BLaER1 treated with 17β-estradiol and CSF1 and Interleukin-3, amounts not matched to agents 10 nM and 100 nM (cell line): ENCODE data around the gene GRIP2.
"Not testable (repeated sequence)": the region's sequence is repeated elsewhere in the genome, so short reads cannot be mapped to it uniquely, and the experiment has no call there.

Source experiments
- H3K27ac ChIP-seq, 11 experiments: shearing (Covaris generic); formaldehyde crosslinking; 2 replicates each; pipeline ENCODE4 v1.8.1; 2022
- H3K27me3 ChIP-seq, 11 experiments: shearing (Covaris generic); formaldehyde crosslinking; 2 replicates each; pipeline ENCODE4 v1.8.1; 2022
- H3K36me3 ChIP-seq, 11 experiments: shearing (Covaris generic); formaldehyde crosslinking; 2 replicates each; pipeline ENCODE4 v1.8.1; 2022
- H3K4me1 ChIP-seq, 10 experiments: shearing (Covaris generic); formaldehyde crosslinking; 2 replicates each; pipeline ENCODE4 v1.8.1; 2022
- H3K4me2 ChIP-seq, 11 experiments: shearing (Covaris generic); formaldehyde crosslinking; 2 replicates each; pipeline ENCODE4 v1.8.1; 2022
- H3K4me3 ChIP-seq, 10 experiments: shearing (Covaris generic); formaldehyde crosslinking; 2 replicates each; pipeline ENCODE4 v1.8.1; 2022
- H3K9ac ChIP-seq, 11 experiments: shearing (Covaris generic); formaldehyde crosslinking; 2 replicates each; pipeline ENCODE4 v1.8.1; 2022
- H3K9me3 ChIP-seq, 11 experiments: shearing (Covaris generic); formaldehyde crosslinking; replicated peaks in 1 of 11; 2 replicates each; pipeline ENCODE4 v1.8.1; 2022
- H4K20me1 ChIP-seq, 11 experiments: shearing (Covaris generic); formaldehyde crosslinking; 2 replicates each; pipeline ENCODE4 v1.8.1; 2022
- Cebpa-rat ChIP-seq, 11 experiments: shearing (Covaris generic); IDR thresholded peaks; 2 replicates each; pipeline ENCODE4 v1.8.1; 2022

GRIP2 gene

GRCh38 chr3:14521611-14522010 is 18.5 kb downstream of the GRIP2 start:
- no peaks in the 10 kb centered on the region for H3K36me3 ChIP-seq
- H3K9me3 ChIP-seq = no peaks in the 10 kb centered on the region
- H3K27ac ChIP-seq = no peak overlapping the region
- H3K4me2 ChIP-seq = no peak overlapping the region
- no peak overlapping the region for H3K4me3 ChIP-seq
- no peaks in the 10 kb centered on the region for H3K27me3 ChIP-seq
- no peaks in the 10 kb centered on the region for H3K4me1 ChIP-seq
- no peak for TF ChIP-seq Cebpa-rat (IDR thresholded peaks at IDR 0.05)
- peaks cover 0 to 22% (median 0%) of the 10 kb centered on the region in 11 experiments; a peak in 2 of 22 replicates for H4K20me1 ChIP-seq
- no peak overlapping the region for H3K9ac ChIP-seq

GRCh38 chr3:14520967-14521366 is 19.2 kb downstream of the GRIP2 start:
- Histone ChIP-seq H4K20me1 (peaks cover 0 to 22% (median 0%) of the 10 kb centered on the region in 11 experiments; a peak in 2 of 22 replicates), H3K4me3 (no peak overlapping the region), H3K27ac (no peak overlapping the region), H3K4me1 (no peaks in the 10 kb centered on the region), H3K9me3 (no peaks in the 10 kb centered on the region), H3K9ac (no peak overlapping the region), H3K27me3 (no peaks in the 10 kb centered on the region), H3K36me3 (no peaks in the 10 kb centered on the region), H3K4me2 (no peak overlapping the region)
- no peak for TF ChIP-seq Cebpa-rat (IDR thresholded peaks at IDR 0.05)

DNA sequence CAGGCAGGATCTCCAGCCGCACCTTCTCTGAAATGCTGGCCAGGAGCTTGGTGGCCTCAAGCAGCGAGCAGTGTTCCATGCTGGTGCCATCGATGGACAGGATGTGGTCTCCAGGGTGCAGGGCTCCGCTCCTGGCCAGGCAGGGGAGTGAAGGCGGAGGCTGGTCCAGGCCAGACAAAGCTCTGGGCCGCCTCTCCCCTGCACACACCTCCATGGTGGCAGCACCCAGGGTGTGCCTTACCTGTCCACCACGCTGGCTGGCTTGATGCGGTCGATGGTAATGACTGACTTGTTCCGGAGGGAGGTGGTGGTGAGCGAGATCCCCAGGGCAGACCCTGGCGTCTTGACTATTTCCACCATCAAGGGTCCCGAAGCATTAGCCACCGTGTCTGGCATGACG is 20.0 kb downstream of the GRIP2 start:
- Histone ChIP-seq H3K9me3 (no peaks in the 10 kb centered on the region), H4K20me1 (peaks cover 0 to 18% (median 0%) of the 10 kb centered on the region in 11 experiments; a peak in 2 of 22 replicates), H3K36me3 (no peaks in the 10 kb centered on the region), H3K27me3 (no peaks in the 10 kb centered on the region), H3K4me2 (no peak overlapping the region), H3K4me1 (no peaks in the 10 kb centered on the region), H3K27ac (no peak overlapping the region), H3K4me3 (no peak overlapping the region), H3K9ac (no peak overlapping the region)
- TF ChIP-seq Cebpa-rat (IDR thresholded peaks at IDR 0.05) = no peak

DNA sequence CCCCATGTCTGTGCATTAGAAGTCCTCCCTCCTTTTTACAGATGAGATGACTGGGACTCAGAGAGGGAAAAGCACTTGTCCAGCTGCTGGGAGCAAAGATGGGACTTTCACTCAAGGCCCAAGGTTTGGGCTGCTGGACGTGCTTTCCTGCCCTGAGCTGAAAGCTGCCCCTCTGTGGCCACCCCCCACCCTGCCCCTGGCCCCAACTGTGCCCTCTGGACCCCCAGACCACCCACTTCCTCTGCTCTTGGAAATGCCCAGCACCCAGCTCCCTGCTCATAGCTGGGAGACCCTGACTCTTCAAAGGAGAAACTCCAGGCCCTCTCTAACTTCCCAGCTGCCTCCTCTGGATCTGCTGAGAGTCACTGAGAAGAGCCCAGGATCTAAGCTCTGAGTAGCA is 20.7 kb downstream of the GRIP2 start:
- Histone ChIP-seq H3K9me3 (no peaks in the 10 kb centered on the region), H3K27ac (no peak overlapping the region), H4K20me1 (peaks cover 0 to 16% (median 0%) of the 10 kb centered on the region in 11 experiments; a peak in 2 of 22 replicates), H3K9ac (no peak overlapping the region; a peak in 1 of 22 replicates), H3K27me3 (no peaks in the 10 kb centered on the region), H3K4me1 (no peaks in the 10 kb centered on the region), H3K4me2 (no peak overlapping the region), H3K36me3 (no peaks in the 10 kb centered on the region), H3K4me3 (no peak overlapping the region)
- no peak for TF ChIP-seq Cebpa-rat (IDR thresholded peaks at IDR 0.05)

- no peak overlapping the region for H3K4me2 ChIP-seq
- H3K9ac ChIP-seq = no peak overlapping the region
- TF ChIP-seq Cebpa-rat (IDR thresholded peaks at IDR 0.05) = no peak
- H3K27me3 ChIP-seq = no peaks in the 10 kb centered on the region
- peaks cover 0 to 16% (median 0%) of the 10 kb centered on the region in 11 experiments; a peak in 2 of 22 replicates for H4K20me1 ChIP-seq
- H3K36me3 ChIP-seq = no peaks in the 10 kb centered on the region
- no peak overlapping the region for H3K27ac ChIP-seq
- H3K4me3 ChIP-seq = no peak overlapping the region
- H3K9me3 ChIP-seq = no peaks in the 10 kb centered on the region
- H3K4me1 ChIP-seq = no peaks in the 10 kb centered on the region
Observed at GRCh38 chr3:14518893-14519292, 21.2 kb downstream of the GRIP2 start.

- H3K4me2 ChIP-seq = no peak overlapping the region
- no peaks in the 10 kb centered on the region for H3K27me3 ChIP-seq
- no peaks in the 10 kb centered on the region for H3K36me3 ChIP-seq
- H3K9me3 ChIP-seq = no peaks in the 10 kb centered on the region
- no peak overlapping the region for H3K9ac ChIP-seq
- H3K4me1 ChIP-seq = 0 out of 20 replicates have a peak, but pooled peaks cover 0 to 2% (median 0%) of the 10 kb centered on the region in 10 experiments
- H3K27ac ChIP-seq = no peak overlapping the region
- no peak for TF ChIP-seq Cebpa-rat (IDR thresholded peaks at IDR 0.05)
- H4K20me1 ChIP-seq = peaks cover 0 to 16% (median 0%) of the 10 kb centered on the region in 11 experiments; a peak in 2 of 22 replicates
- H3K4me3 ChIP-seq = no peak overlapping the region
Observed at GRCh38 chr3:14518432-14518802, 21.7 kb downstream of the GRIP2 start.

GRCh38 chr3:14517601-14518431 is 22.3 kb downstream of the GRIP2 start:
- Histone ChIP-seq H3K9me3 (no peaks in the 10 kb centered on the region), H3K27me3 (no peaks in the 10 kb centered on the region), H3K36me3 (no peaks in the 10 kb centered on the region), H3K4me1 (0 out of 20 replicates have a peak, but pooled peaks cover 0 to 5% (median 0%) of the 10 kb centered on the region in 10 experiments), H3K4me2 (no peak overlapping the region), H3K27ac (no peak overlapping the region), H3K4me3 (no peak overlapping the region), H4K20me1 (peaks cover 0 to 16% (median 0%) of the 10 kb centered on the region in 11 experiments; a peak in 2 of 22 replicates), H3K9ac (no peak overlapping the region)
- no peak for TF ChIP-seq Cebpa-rat (IDR thresholded peaks at IDR 0.05)

- no peaks in the 10 kb centered on the region for H3K9me3 ChIP-seq
- no peak overlapping the region for H3K9ac ChIP-seq
- TF ChIP-seq Cebpa-rat (IDR thresholded peaks at IDR 0.05) = no peak
- H4K20me1 ChIP-seq = peaks cover 0 to 20% (median 0%) of the 10 kb centered on the region in 11 experiments; a peak in 2 of 22 replicates
- H3K36me3 ChIP-seq = no peaks in the 10 kb centered on the region
- H3K4me3 ChIP-seq = no peak overlapping the region
- no peak overlapping the region for H3K4me2 ChIP-seq
- H3K4me1 ChIP-seq = peaks cover 0 to 13% (median 0%) of the 10 kb centered on the region in 10 experiments; a peak in 4 of 20 replicates
- no peaks in the 10 kb centered on the region for H3K27me3 ChIP-seq
- H3K27ac ChIP-seq = no peak overlapping the region
Observed at GRCh38 chr3:14516738-14517345, 23.3 kb downstream of the GRIP2 start.

DNA sequence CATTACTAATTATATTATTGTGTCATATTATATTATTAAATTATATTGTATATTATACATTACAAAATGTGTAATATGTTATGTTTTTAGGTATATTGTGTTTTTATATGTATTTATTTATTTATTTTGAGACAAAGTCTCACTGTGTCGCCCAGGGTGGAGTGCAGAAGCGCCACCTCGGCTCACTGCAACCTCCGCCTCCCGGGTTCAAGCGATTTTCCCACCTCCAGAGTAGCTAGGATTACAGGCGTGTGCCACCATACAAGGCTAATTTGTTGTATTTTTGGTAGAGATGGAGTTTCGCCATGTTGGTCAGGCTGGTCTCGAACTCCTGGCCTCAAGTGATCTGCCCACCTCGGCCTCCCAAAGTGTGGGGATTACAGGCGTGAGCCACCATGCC is 24.6 kb downstream of the GRIP2 start:
- H3K27me3 ChIP-seq, H3K9me3 ChIP-seq, H3K36me3 ChIP-seq, H3K9ac ChIP-seq, H3K4me2 ChIP-seq, H3K4me3 ChIP-seq, H3K27ac ChIP-seq: not testable (repeated sequence)
- Histone ChIP-seq H4K20me1 (peaks cover 0 to 32% (median 0%) of the 10 kb centered on the region in 11 experiments; a peak in 3 of 22 replicates), H3K4me1 (peaks cover 0 to 13% (median 0%) of the 10 kb centered on the region in 10 experiments; a peak in 4 of 20 replicates)
